ENCODE measurements around the gene NUBP1.

DNA sequence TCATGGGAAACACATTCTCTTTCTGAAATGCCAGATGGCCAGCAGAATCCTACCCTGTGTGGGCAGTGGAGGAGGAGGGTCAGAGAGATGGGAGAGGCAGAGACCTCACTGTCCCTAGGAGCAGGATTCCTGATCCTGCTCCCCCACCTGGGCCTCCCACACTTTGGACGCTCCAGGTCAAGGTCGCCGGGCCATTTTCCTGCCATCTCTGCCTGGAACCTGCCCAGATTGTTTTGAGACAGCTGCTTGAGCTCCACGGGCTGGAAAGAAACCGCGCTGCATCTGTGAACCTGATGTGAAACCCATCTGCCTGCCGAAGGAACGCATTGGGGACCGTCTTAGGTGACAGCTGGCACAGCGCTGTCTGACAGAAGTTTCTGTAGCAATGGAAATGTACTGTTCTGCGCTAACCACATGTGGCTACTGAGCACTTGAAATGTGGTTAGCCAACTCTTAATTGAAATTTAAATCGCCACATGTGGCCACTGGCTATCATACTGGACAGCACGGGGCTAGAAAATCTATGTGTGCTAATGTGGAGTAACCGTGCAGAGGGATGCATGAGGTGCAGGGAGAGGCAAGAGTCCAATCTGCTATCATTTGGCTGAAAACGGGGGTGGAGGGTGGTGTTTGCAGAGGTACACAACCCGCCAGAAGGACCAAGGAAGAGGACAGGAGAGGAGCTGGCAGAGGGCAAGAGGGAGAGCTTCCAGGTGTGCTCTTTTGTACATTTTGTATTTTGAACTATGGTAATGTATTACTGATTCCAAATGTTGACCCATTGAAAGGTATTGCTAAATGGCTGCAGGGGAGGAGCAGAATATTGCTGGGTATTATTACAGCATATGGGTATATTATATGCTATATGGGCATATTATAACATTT, 15.4 kb upstream of the NUBP1 start:
- TF ChIP-seq, protein P1, sequence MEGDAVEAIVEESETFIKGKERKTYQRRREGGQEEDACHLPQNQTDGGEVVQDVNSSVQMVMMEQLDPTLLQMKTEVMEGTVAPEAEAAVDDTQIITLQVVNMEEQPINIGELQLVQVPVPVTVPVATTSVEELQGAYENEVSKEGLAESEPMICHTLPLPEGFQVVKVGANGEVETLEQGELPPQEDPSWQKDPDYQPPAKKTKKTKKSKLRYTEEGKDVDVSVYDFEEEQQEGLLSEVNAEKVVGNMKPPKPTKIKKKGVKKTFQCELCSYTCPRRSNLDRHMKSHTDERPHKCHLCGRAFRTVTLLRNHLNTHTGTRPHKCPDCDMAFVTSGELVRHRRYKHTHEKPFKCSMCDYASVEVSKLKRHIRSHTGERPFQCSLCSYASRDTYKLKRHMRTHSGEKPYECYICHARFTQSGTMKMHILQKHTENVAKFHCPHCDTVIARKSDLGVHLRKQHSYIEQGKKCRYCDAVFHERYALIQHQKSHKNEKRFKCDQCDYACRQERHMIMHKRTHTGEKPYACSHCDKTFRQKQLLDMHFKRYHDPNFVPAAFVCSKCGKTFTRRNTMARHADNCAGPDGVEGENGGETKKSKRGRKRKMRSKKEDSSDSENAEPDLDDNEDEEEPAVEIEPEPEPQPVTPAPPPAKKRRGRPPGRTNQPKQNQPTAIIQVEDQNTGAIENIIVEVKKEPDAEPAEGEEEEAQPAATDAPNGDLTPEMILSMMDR (conservative IDR thresholded peaks at IDR 0.05), result no peak
- no peak for TF ChIP-seq EZH2 (IDR thresholded peaks at IDR 0.05; ENCODE audit: low read depth)
